Lower leg skin (tissue), 3 donors: ENCODE data around the gene IFNL4.

ENCODE experiments used
- POLR2A ChIP-seq, 2 donors: fragments of 450-650 bp; IDR thresholded peaks; one replicate each; pipeline ENCODE4 v1.6.1; 2016 to 2017; ENCODE audit warnings: antibody characterized with exemption in 2 of 2, mild to moderate bottlenecking in 1 of 2, moderate library complexity in 1 of 2
- TF ChIP-seq, protein P1 (sequence below), 3 donors: fragments of 450-650 bp; IDR thresholded peaks; one replicate each; pipeline ENCODE4 v1.5.1; 2016; ENCODE audit warnings: antibody characterized with exemption in 3 of 3, mild to moderate bottlenecking in 3 of 3, moderate library complexity in 2 of 3

DNA sequence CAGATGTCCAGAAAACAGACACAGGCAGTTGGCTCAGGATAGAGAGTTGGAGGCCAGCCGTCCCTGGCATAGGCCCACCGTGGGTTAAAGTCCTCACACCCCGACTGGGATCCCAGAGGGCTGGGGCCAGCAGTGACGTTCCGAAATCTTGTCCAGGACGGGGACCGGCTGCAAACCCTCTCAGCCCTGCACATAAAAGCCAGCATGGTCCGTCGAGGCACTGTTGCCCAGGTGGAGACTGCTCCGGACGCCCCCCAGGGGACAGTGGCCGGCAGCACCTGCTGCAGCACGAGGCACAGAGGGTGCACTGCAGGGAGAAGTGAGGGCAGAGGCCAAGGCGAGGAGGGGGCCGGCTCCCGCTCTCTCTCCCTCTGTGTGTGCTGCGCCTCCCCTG, 15.3 kb upstream of the IFNL4 start:
- TF ChIP-seq, protein P1, sequence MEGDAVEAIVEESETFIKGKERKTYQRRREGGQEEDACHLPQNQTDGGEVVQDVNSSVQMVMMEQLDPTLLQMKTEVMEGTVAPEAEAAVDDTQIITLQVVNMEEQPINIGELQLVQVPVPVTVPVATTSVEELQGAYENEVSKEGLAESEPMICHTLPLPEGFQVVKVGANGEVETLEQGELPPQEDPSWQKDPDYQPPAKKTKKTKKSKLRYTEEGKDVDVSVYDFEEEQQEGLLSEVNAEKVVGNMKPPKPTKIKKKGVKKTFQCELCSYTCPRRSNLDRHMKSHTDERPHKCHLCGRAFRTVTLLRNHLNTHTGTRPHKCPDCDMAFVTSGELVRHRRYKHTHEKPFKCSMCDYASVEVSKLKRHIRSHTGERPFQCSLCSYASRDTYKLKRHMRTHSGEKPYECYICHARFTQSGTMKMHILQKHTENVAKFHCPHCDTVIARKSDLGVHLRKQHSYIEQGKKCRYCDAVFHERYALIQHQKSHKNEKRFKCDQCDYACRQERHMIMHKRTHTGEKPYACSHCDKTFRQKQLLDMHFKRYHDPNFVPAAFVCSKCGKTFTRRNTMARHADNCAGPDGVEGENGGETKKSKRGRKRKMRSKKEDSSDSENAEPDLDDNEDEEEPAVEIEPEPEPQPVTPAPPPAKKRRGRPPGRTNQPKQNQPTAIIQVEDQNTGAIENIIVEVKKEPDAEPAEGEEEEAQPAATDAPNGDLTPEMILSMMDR (IDR thresholded peaks at IDR 0.05), result no peak
- no peak for TF ChIP-seq POLR2A (IDR thresholded peaks at IDR 0.05)
